Fibroblast of lung (primary cell): ENCODE measurements around the gene SORD.

Experiments used
- CTCF ChIP-seq, 2 donors: IDR thresholded peaks in 1 of 2; conservative IDR thresholded peaks in 1 of 2; 1 replicate in 1 of 2; 2 replicates in 1 of 2; pipeline ENCODE4 v1.5.1; 2011 to 2012; ENCODE audit warnings: low read length in 2 of 2, control low read depth in 1 of 2, inconsistent platforms in 1 of 2, low read depth in 1 of 2, mild to moderate bottlenecking in 1 of 2
- EZH2 ChIP-seq: IDR thresholded peaks from 2 replicates; pipeline ENCODE4 v1.5.1; 2012; ENCODE audit warnings: low read length, control low read depth, mild to moderate bottlenecking; ENCODE audit errors: missing control alignments

GRCh38 chr15:45095661-45096060 is 72.7 kb downstream of the SORD start:
- no peak for TF ChIP-seq CTCF (conservative IDR thresholded peaks at IDR 0.05 in 1 of 2, IDR thresholded peaks at IDR 0.05 in 1 of 2; ENCODE audit: low read depth in 1 of 2, low read length in 2 of 2)
- TF ChIP-seq EZH2, result no peak
